GM18867 (cell line): ENCODE data around the gene EEF2K.
"Not testable (repeated sequence)": the region's sequence is repeated elsewhere in the genome, so short reads cannot be mapped to it uniquely, and the experiment has no call there.

Source experiments
- ATAC-seq: cut with Tn5 transposase; IDR thresholded peaks from one replicate; pipeline ENCODE4 v1.9.1; 2021; ENCODE audit warnings: mild to moderate bottlenecking, moderate library complexity; ENCODE audit not compliant: unreplicated experiment

The EEF2K gene

GRCh38 chr16:22207715-22208360 lies 1.8 kb downstream of the EEF2K start:
- no peak for ATAC-seq

- ATAC-seq: no peak
Measured at GRCh38 chr16:22210285-22210684, 4.2 kb downstream of the EEF2K start.

GRCh38 chr16:22210854-22211253 lies 4.8 kb downstream of the EEF2K start:
- no peak for ATAC-seq

- ATAC-seq: no peak
Measured at GRCh38 chr16:22213236-22213635, 7.2 kb downstream of the EEF2K start.

GRCh38 chr16:22213801-22214200 lies 7.7 kb downstream of the EEF2K start:
- no peak for ATAC-seq

GRCh38 chr16:22214402-22214801 lies 8.3 kb downstream of the EEF2K start:
- ATAC-seq: no peak

GRCh38 chr16:22214889-22215288 lies 8.8 kb downstream of the EEF2K start:
- no peak for ATAC-seq

GRCh38 chr16:22216191-22216831 lies 10.2 kb downstream of the EEF2K start:
- ATAC-seq: no peak

- ATAC-seq: not testable (repeated sequence)
Measured at GRCh38 chr16:22216832-22217225, 10.8 kb downstream of the EEF2K start.

GRCh38 chr16:22217890-22218730 lies 12.0 kb downstream of the EEF2K start:
- peak; percentile 54 for ATAC-seq

- ATAC-seq: no peak
Measured at GRCh38 chr16:22219389-22220068, 13.5 kb downstream of the EEF2K start.

GRCh38 chr16:22220069-22220440 lies 14.0 kb downstream of the EEF2K start:
- ATAC-seq: no peak

GRCh38 chr16:22220714-22221113 lies 14.6 kb downstream of the EEF2K start:
- ATAC-seq: no peak

- no peak for ATAC-seq
Measured at GRCh38 chr16:22222006-22222405, 15.9 kb downstream of the EEF2K start.

GRCh38 chr16:22222998-22223397 lies 16.9 kb downstream of the EEF2K start:
- ATAC-seq: no peak

GRCh38 chr16:22225060-22225459 lies 19.0 kb downstream of the EEF2K start:
- ATAC-seq: no peak

- ATAC-seq: no peak
Measured at GRCh38 chr16:22229889-22230288, 23.8 kb downstream of the EEF2K start.

GRCh38 chr16:22232277-22233036 lies 26.4 kb downstream of the EEF2K start:
- ATAC-seq: no peak

GRCh38 chr16:22233037-22233372 lies 26.9 kb downstream of the EEF2K start:
- ATAC-seq: no peak

GRCh38 chr16:22235839-22236745 lies 30.0 kb downstream of the EEF2K start:
- no peak for ATAC-seq
